Stimulated activated CD8-positive, alpha-beta memory T cell treated with anti-CD3 and anti-CD28 coated beads, Interleukin-2, amount 100 ng/mL, for 48 hours (primary cell): Measurements from ENCODE around the gene BID.
"Not testable (repeated sequence)": the region's sequence is repeated elsewhere in the genome, so short reads cannot be mapped to it uniquely, and the experiment has no call there.

Experiments
- DNase-seq, 2 donors: peaks; one replicate each; pipeline ENCODE4 v3.0.0-alpha.2; 2020; ENCODE audit warnings: low read depth in 2 of 2

The BID gene

GRCh38 chr22:17769716-17770082, 4.6 kb downstream of the BID start:
- no peak for DNase-seq

DNA sequence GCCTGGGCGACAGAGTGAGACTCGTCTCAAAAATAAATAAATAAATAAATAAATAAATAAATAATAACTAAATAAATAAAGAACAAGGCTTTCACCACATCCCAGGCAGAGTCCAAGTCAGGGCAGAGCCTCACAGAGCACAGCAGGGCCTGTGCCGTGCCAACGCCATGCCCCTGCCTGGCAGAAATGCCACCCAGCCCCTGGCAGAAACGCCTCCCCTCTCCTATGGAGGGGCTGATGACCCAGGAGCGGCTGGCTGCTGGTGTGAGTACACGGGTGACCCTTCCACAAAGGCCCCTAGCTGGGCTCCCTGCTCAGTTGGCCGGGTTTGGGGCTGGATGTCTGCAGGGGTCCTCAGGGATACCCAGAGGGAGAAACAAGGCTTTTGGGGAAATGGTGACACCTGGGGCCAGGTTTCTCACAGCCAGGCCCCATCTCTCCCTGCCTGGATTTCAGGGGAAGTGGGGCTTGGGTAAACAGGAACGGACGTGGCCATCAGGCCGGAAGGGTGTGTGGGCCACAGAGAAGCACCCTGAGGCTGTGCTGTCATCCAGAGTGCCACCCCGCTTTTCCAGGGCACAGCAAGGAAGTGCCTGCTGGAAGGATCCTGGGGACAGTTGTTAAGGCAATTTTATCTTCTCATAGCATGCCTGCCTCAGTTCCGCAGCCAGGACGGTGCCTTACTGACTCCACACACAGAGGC, 5.1 kb downstream of the BID start:
- DNase-seq = no peak

DNA sequence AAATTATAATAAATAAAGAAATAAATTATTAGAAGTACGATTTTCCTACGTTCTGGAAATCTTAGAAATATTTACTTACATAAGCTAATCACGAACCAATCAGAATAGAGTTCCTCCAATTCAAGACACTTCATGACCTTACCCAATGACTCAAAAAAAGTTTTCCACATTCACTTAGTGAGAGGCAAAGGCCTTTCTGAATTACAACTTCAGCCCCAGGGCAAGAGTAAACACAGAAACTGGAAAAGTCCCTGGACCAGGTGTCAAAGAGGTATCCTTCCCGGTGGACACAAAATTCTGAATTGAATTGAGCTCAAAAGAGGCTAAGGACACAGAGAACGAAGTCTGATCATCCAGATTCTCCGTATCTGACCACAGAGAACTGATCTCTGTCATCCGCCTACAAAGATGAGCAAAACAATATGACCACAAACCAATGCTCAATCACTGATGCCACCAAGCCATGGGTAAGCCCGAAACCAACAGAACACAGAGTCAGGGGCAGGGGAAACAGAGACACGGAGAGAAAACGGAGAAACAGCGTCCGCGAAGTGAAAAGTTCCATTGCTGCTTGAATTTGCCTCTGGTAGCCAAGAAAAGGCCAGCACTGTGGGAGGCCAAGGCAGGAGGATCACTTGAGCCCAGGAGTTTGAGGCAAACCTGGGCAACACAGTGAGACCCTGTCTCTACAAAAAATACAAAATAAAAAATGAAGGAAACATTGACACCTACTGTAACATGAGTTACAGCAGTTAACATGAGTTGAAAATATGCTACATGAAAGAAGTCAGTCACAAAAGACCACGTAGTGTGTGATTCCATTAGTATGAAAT, 6.8 kb downstream of the BID start:
- peak in 1 of 2 donors; percentile 45 for DNase-seq

GRCh38 chr22:17764852-17765251, 9.4 kb downstream of the BID start:
- DNase-seq = not testable (repeated sequence)

DNA sequence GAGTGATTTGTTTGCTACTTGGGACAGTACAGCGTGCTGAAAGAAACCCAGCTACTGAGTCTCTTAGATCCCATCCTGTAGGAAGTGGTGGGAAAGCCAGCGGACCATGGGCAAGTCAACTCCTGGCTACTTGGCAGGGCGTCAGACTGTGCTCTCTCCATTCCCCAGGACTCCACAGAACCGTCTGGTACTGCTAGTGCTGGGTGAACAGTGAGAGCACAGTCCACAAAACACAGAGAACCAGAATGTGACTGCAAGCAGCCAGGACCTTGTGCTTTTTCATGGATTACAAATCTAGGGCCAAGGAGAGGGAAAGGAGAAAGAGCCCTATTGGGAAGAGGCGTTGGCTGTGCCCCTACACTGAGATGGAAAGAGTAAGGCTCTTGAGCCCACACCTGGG, 10.2 kb downstream of the BID start:
- DNase-seq = no peak

DNA sequence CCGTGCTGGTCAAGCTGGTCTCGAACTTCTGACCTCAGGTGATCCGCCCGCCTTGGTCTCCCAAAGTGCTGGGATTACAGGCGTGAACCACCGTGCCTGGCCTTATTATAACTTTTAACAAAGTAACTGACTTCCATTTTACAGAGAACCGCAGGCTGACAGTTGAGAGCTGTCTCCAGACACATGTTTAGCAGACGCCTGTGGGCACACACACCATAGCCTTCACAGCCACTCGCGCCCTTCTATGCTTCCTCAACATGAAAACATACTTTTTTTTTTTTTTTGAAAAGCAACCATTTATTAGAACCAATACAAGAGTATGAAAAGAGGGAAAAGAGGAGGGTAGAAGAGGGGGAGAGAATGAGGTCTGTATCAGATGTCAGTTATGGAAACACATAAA, 10.8 kb downstream of the BID start:
- DNase-seq = not testable (repeated sequence)

GRCh38 chr22:17761138-17761488, 13.2 kb downstream of the BID start:
- DNase-seq = no peak

GRCh38 chr22:17754233-17754925, 19.9 kb downstream of the BID start:
- DNase-seq = no peak

DNA sequence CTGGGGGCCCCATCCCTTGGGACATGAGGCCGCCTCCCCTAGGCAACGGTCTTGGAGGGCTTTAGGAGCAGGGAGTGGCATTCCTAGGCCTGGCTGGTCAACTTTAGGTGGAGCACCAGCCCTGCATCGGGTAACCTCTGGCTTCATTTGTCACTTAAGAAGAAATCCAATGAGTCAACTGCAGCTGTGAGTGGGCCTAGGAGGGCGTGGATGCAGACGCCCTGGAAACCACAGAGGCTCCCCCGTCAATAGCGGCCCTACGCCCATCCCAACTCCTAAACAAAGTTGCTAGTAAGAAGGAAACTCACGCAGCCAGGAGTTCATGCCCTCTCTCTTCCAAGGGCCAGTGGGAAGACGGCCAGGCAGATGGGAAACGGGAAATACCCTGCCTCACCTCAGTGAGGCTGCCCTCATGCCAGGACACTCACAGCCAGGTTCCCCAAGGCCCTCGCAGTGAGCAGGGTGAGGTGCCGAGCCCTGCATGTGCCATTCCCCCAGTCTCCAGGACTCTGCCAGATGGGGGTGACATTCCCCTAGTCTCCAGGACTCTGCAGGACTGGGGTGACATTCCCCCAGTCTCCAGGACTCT, 20.8 kb downstream of the BID start:
- DNase-seq = no peak

- DNase-seq = no peak
Measured at GRCh38 chr22:17751596-17751995, 22.7 kb downstream of the BID start.

GRCh38 chr22:17749605-17750395, 24.5 kb downstream of the BID start:
- no peak for DNase-seq

DNA sequence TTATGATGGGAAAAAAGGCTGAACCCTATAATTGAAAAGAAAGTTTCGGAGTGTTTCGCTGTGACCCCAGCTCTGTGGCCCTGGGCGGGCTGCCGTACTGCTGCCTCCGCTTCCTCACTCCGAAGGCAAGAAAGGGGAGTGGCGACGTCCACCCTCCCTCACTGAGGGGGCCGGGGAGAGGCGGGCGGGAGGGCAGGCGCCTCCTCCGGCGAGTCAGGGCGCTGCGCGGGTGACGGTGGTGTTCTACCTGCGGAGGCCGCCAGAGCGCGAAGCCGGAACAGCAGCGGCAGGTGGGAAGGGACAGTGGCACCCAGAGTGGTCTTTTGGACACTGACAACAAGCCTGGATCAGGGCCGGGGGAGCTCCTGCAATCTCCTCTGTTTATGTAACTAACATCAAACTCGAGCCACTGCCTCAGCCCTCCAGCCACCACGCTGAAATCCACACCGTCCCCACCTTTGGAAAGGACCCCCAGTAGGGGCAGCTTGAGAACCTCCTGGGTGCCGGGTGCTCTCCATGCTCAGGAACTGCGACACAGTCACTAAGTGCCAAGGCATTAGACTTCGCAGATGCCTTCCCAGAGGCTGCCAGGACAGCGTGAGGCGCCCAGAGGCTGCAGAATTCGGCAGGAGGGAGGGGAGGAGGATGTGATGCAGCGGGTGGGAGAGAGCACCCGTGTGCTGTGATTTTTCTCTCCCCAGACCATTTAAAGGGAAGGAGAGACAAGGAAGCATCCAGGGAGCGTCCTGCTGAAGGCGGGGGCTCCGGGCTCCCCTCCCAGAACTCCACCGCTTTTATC, 25.5 kb downstream of the BID start:
- DNase-seq = no peak

DNA sequence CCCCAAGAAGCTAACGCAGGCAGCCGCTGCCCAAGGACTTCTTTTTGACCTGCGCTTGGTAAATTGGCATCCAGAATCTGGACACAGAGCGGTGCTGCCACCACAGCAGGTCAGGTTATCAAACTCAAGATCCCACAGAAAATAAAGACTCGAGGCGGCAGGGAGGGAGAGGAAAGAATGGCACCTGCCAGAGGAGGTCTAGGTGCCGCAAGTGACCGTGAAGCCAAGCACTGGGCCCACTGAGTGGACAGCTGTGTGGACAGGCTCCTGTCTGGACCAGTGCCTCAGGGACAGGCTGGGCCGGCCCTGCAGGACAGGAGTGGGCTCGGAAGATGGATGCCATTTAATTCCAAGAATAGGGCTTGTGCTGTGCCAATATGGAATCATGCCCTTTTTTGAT, 27.4 kb downstream of the BID start:
- no peak for DNase-seq

- no peak for DNase-seq
Measured at GRCh38 chr22:17744430-17744829, 29.8 kb downstream of the BID start.

DNA sequence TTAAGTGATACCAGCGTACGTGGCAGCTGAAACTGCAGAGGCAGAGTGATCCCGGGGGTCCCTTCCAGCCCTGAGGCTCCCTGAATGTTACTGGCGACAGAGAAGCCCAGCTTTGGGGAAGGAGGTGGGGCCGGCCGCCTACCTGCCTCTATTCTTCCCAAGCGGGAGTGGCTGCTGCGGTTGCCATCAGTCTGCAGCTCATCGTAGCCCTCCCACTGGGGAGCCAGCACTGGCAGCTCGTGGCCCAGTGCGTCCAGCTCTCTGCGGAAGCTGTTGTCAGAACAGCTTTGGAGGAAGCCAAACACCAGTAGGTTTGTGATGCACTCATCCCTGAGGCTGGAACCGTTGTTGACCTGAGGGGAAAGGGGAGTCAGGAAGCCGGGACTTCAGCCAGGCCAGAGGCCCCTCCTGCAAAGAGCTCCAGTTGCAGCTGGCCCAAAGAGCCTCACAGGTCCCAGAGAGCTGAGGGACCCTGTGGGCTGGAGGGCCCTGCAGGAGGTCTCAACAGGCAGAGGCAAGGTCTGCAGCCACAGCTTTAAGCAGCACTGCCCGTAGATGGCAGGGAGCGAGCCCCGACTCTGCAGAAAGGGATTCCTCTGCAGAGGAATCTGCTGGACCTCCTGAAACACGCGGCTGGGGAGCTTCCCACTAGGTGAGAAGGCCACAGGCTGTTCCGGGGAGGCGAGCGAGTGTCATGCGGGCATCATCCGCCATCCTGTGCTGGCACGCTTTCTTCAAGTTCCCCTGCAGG, 30.4 kb downstream of the BID start:
- no peak for DNase-seq

DNA sequence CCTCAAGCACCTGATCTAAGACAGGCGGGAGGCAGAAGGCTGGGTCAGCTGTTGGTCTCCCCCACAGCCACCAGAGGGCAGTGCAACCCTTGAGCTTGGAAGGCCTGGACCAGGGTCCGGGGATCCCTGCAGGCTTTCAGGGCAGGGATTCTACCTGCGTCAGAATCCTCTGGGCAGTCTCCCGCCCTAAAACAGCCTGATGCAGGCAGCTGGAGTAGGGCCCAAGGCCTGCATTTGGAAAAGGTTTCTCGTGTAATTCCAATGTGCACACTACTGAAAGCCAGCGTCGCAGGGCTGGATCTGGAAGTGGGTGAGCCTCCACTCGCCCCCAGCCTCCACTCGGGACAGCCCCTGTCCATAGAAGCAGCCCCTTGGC, 31.8 kb downstream of the BID start:
- DNase-seq = peak; percentile 63 to 66

DNA sequence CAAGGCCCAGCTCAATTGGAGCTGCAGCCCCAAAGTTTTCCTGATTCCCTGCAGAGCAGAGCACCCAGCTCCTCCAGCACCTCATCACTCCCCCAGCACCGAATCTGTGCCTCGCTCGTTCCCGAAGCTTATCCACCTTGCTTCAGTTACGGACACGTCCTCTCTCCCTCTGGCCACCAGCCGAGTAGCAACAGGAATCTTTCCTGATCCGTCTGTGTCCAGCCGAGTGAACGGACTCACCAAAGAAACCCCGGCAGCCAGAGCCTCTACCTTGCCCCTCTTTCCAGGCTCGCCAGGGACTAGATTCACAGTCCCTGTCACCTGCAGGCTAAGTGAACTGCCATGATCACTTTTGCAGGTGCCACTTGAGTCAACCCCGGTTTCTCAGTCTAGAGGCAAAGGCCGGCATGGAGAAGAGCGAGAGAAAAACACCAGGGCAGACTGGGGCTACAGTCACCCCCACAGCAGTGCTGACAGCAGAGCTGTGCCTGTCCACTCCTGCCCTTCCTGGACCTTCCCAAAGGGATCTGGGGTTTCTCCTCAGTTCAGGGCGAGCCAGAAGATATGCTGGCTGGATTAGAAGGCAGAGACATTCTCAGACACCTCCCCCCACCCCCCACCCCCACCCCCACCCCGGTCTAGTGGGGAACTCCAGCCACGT, 32.3 kb downstream of the BID start:
- no peak for DNase-seq

GRCh38 chr22:17739196-17739975, 34.9 kb downstream of the BID start:
- no peak for DNase-seq
